ENCODE data around the gene GBX2.

DNA sequence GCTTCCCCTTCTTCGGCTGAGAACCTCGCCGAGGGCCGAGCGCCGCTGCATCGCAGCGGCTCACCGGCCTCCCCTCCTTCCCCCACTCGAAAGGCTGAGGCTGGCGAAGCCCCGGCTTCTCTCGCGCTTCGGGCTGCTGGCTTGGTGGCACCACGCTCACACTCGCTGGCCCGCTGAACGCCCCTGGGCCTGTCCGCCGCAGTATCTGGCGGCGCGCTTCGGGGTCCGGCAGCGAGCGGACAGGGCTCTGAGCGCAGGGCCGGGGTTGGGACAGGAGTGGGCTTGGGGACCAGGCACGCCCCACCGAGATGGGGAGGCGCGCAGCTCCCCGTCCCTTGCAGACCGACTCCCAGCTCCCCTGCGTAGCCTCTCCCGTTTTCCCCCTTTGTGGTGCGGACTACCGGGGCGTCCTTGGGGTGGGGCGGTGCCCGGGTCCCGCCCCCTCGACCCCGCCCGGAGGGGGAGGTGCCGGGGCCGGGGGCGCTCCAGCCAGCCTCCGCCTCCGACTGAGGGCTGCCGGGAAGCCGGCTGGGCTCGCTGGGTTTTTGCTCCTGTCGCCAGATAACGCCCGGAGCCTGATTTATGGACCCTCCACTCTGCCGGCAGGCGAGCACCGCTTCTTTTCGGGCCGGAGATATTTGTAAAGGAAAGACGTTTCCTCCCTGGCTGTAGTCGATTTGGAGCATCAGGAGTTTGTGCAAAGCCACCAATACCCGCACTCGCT lies 3.8 kb downstream of the GBX2 start:
- TF ChIP-seq FOXA1 (IDR thresholded peaks at IDR 0.05) = no peak
- no peak for TF ChIP-seq SUZ12 (IDR thresholded peaks at IDR 0.05)
- TF ChIP-seq ZNF384 (IDR thresholded peaks at IDR 0.05) = no peak
- TF ChIP-seq, protein P1, sequence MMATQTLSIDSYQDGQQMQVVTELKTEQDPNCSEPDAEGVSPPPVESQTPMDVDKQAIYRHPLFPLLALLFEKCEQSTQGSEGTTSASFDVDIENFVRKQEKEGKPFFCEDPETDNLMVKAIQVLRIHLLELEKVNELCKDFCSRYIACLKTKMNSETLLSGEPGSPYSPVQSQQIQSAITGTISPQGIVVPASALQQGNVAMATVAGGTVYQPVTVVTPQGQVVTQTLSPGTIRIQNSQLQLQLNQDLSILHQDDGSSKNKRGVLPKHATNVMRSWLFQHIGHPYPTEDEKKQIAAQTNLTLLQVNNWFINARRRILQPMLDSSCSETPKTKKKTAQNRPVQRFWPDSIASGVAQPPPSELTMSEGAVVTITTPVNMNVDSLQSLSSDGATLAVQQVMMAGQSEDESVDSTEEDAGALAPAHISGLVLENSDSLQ (IDR thresholded peaks at IDR 0.05) = no peak
- TF ChIP-seq CTBP1 (IDR thresholded peaks at IDR 0.05; ENCODE audit: borderline replicate concordance) = no peak
- TF ChIP-seq LEF1 (IDR thresholded peaks at IDR 0.05; ENCODE audit: borderline replicate concordance) = no peak
- TF ChIP-seq SP1 (IDR thresholded peaks at IDR 0.05) = no peak
- TF ChIP-seq HDGF (IDR thresholded peaks at IDR 0.05; ENCODE audit: borderline replicate concordance) = no peak
- TF ChIP-seq ELF4 (IDR thresholded peaks at IDR 0.05) = no peak
- TF ChIP-seq FOXM1 (IDR thresholded peaks at IDR 0.05; ENCODE audit: borderline replicate concordance) = no peak

Data from HEK293T (cell line).